Stimulated activated CD8-positive, alpha-beta memory T cell treated with anti-CD3 and anti-CD28 coated beads, Interleukin-15, amount 100 ng/mL, for 1 hour (primary cell): ENCODE measurements around the gene BMAL1.
A peak's percentile ranks its signal among the peaks of the same experiment; 100 is the strongest.

Experiments
- DNase-seq: peaks from one replicate; pipeline ENCODE4 v3.0.0-alpha.2; 2020; ENCODE audit warnings: low read depth

BMAL1 gene

GRCh38 chr11:13343931-13344717, 66.5 kb downstream of the BMAL1 start:
- peak; percentile 62 for DNase-seq

GRCh38 chr11:13344818-13345217, 67.2 kb downstream of the BMAL1 start:
- no peak for DNase-seq

- no peak for DNase-seq
Observed at GRCh38 chr11:13346470-13346869, 68.9 kb downstream of the BMAL1 start.

- no peak for DNase-seq
Observed at GRCh38 chr11:13347901-13348300, 70.3 kb downstream of the BMAL1 start.

GRCh38 chr11:13348305-13348704, 70.7 kb downstream of the BMAL1 start:
- DNase-seq = no peak

GRCh38 chr11:13349046-13349445, 71.5 kb downstream of the BMAL1 start:
- DNase-seq = no peak

GRCh38 chr11:13349581-13349980, 72.0 kb downstream of the BMAL1 start:
- DNase-seq = no peak

- DNase-seq = no peak
Observed at GRCh38 chr11:13352711-13353110, 75.1 kb downstream of the BMAL1 start.

- no peak for DNase-seq
Observed at GRCh38 chr11:13354335-13354734, 76.7 kb downstream of the BMAL1 start.

GRCh38 chr11:13355191-13355590, 77.6 kb downstream of the BMAL1 start:
- DNase-seq = no peak

GRCh38 chr11:13357232-13357631, 79.6 kb downstream of the BMAL1 start:
- DNase-seq = no peak

- DNase-seq = no peak
Observed at GRCh38 chr11:13358596-13359270, 81.1 kb downstream of the BMAL1 start.

GRCh38 chr11:13362596-13363109, 85.1 kb downstream of the BMAL1 start:
- no peak for DNase-seq

GRCh38 chr11:13364388-13364787, 86.8 kb downstream of the BMAL1 start:
- DNase-seq = no peak

- DNase-seq = no peak
Observed at GRCh38 chr11:13366266-13367026, 88.9 kb downstream of the BMAL1 start.

GRCh38 chr11:13367115-13367514, 89.5 kb downstream of the BMAL1 start:
- DNase-seq = no peak

- no peak for DNase-seq
Observed at GRCh38 chr11:13368041-13368446, 90.5 kb downstream of the BMAL1 start.

GRCh38 chr11:13373216-13373615, 95.6 kb downstream of the BMAL1 start:
- DNase-seq = no peak

GRCh38 chr11:13375798-13376197, 98.2 kb downstream of the BMAL1 start:
- DNase-seq = no peak

- no peak for DNase-seq
Observed at GRCh38 chr11:13376402-13376801, 98.8 kb downstream of the BMAL1 start.

GRCh38 chr11:13376838-13377237, 99.2 kb downstream of the BMAL1 start:
- DNase-seq = no peak

- no peak for DNase-seq
Observed at GRCh38 chr11:13378316-13378715, 100.7 kb downstream of the BMAL1 start.

- no peak for DNase-seq
Observed at GRCh38 chr11:13380731-13381130, 103.1 kb downstream of the BMAL1 start.
